HEK293T (cell line): Measurements from ENCODE around the gene OSBPL3.

ENCODE experiments used
- ARNT ChIP-seq: fragments of 450-650 bp; IDR thresholded peaks from 2 replicates; pipeline ENCODE4 v1.6.1; 2017; ENCODE audit warnings: mild to moderate bottlenecking
- CTBP1 ChIP-seq: fragments of 450-650 bp; IDR thresholded peaks from 2 replicates; pipeline ENCODE4 v1.6.1; 2016; ENCODE audit warnings: borderline replicate concordance
- FOXA1 ChIP-seq: fragments of 450-650 bp; IDR thresholded peaks from 2 replicates; pipeline ENCODE4 v1.6.1; 2016; ENCODE audit warnings: mild to moderate bottlenecking
- FOXK2 ChIP-seq: fragments of 450-650 bp; IDR thresholded peaks from 2 replicates; pipeline ENCODE4 v1.6.1; 2016; ENCODE audit warnings: mild to moderate bottlenecking
- FOXM1 ChIP-seq: fragments of 450-650 bp; IDR thresholded peaks from 2 replicates; pipeline ENCODE4 v1.6.1; 2017; ENCODE audit warnings: mild to moderate bottlenecking, borderline replicate concordance
- L3MBTL2 ChIP-seq: fragments of 450-650 bp; conservative IDR thresholded peaks from 2 replicates; pipeline ENCODE4 v1.6.1; 2016; ENCODE audit warnings: mild to moderate bottlenecking
- LEF1 ChIP-seq: fragments of 450-650 bp; IDR thresholded peaks from 2 replicates; pipeline ENCODE4 v1.6.1; 2017; ENCODE audit warnings: mild to moderate bottlenecking, borderline replicate concordance
- NFRKB ChIP-seq: fragments of 450-650 bp; IDR thresholded peaks from 2 replicates; pipeline ENCODE4 v1.6.1; 2016; ENCODE audit warnings: mild to moderate bottlenecking, moderate library complexity
- SP1 ChIP-seq: fragments of 450-650 bp; IDR thresholded peaks from 2 replicates; pipeline ENCODE4 v1.6.1; 2017
- SUZ12 ChIP-seq: fragments of 450-650 bp; IDR thresholded peaks from 2 replicates; pipeline ENCODE4 v1.6.1; 2016; ENCODE audit warnings: mild to moderate bottlenecking
- TARDBP ChIP-seq: fragments of 450-650 bp; IDR thresholded peaks from 2 replicates; pipeline ENCODE4 v1.6.1; 2016
- ZNF384 ChIP-seq: fragments of 450-650 bp; IDR thresholded peaks from 2 replicates; pipeline ENCODE4 v1.6.1; 2016
- TF ChIP-seq, protein P1 (sequence below): fragments of 450-650 bp; IDR thresholded peaks from 2 replicates; pipeline ENCODE4 v1.6.1; 2016

DNA sequence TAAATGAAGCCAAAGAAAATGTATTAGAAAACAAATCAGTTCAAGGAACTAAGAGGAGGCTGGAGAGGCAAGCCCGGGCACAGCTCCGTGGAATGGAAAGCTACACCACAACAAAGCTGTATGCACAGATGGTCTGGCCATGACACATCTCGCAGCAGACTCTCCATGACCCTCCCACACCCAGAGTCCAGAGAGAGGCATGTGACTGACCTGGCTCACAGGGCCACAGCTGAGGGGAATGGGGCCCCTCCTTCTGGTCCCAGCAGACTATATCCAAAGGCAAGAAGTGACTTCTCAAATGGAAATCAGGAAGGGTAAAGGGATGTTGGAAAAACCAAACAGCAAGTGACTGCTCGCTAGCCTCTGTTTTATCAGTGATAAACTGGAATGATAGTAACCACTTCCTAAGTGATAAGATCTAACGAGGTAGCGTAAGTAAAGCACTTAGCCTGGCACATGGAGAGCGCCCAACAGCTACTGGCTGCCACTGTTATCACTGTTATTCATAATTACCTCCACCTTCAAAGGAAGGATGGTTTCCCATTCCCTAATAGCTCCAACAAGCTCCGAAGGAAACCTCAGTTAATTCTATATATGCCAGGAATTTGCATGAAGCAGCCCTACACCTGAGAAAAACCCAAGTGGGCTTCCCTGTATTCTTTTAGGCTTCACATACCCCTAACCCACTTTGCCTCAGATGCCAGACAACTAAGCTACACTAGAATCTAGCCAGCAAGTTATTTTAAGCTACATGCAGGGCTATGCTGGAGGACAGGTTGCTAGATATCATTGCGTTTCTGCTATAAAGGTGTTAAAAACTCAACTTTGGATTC is 8.4 kb downstream of the OSBPL3 start:
- TF ChIP-seq CTBP1 (no peak), LEF1 (no peak), ZNF384 (no peak), NFRKB (no peak), FOXA1 (no peak), FOXK2 (no peak), FOXM1 (no peak), TARDBP (no peak), L3MBTL2 (no peak), SUZ12 (no peak), SP1 (no peak), ARNT (no peak)
- TF ChIP-seq, protein P1, sequence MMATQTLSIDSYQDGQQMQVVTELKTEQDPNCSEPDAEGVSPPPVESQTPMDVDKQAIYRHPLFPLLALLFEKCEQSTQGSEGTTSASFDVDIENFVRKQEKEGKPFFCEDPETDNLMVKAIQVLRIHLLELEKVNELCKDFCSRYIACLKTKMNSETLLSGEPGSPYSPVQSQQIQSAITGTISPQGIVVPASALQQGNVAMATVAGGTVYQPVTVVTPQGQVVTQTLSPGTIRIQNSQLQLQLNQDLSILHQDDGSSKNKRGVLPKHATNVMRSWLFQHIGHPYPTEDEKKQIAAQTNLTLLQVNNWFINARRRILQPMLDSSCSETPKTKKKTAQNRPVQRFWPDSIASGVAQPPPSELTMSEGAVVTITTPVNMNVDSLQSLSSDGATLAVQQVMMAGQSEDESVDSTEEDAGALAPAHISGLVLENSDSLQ = no peak
